AG10803 (cell line): Measurements from ENCODE around the gene IER5L.
A peak's percentile ranks its signal among the peaks of the same experiment; 100 is the strongest.

Experiments used
- DNase-seq: peaks from one replicate; pipeline ENCODE4 v3.0.0; 2010; ENCODE audit warnings: low read depth
- H3K4me3 ChIP-seq: 2 replicates; pipeline ENCODE4 v1.5.1; 2011; ENCODE audit warnings: mild to moderate bottlenecking, low read length, control low read depth
- TF ChIP-seq, protein P1 (sequence below): conservative IDR thresholded peaks from 2 replicates; pipeline ENCODE4 v1.5.1; 2011; ENCODE audit warnings: mild to moderate bottlenecking, low read length, control low read depth, inconsistent platforms

IER5L gene

GRCh38 chr9:129150672-129151211 is 27.3 kb downstream of the IER5L start:
- TF ChIP-seq, protein P1, sequence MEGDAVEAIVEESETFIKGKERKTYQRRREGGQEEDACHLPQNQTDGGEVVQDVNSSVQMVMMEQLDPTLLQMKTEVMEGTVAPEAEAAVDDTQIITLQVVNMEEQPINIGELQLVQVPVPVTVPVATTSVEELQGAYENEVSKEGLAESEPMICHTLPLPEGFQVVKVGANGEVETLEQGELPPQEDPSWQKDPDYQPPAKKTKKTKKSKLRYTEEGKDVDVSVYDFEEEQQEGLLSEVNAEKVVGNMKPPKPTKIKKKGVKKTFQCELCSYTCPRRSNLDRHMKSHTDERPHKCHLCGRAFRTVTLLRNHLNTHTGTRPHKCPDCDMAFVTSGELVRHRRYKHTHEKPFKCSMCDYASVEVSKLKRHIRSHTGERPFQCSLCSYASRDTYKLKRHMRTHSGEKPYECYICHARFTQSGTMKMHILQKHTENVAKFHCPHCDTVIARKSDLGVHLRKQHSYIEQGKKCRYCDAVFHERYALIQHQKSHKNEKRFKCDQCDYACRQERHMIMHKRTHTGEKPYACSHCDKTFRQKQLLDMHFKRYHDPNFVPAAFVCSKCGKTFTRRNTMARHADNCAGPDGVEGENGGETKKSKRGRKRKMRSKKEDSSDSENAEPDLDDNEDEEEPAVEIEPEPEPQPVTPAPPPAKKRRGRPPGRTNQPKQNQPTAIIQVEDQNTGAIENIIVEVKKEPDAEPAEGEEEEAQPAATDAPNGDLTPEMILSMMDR, result no peak
- no peak overlapping the region for H3K4me3 ChIP-seq
- DNase-seq, result no peak

DNA sequence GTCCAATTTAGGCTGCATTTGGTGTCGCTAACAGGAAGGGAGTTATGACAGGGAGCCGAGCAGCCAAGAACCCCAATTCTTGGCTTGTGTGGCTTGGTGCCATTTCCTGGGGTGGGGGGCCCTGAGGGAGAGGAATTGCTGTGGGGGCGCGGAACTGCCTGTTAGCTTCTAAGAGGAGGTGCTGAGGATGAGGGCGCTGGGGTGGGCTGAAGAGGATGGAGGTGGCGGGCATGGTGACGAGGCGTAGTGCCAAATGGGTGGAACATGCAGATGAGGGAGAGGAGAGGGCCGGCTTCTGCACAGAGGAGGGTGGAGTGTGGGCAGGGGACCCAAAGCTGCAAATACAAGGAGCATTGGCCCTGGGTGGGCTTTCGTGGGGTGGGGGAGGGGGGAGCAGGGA is 27.9 kb downstream of the IER5L start:
- no peak for DNase-seq
- TF ChIP-seq, protein P1, result no peak
- no peak overlapping the region for H3K4me3 ChIP-seq

- TF ChIP-seq, protein P1, result no peak
- no peak overlapping the region for H3K4me3 ChIP-seq
- no peak for DNase-seq
Observed at GRCh38 chr9:129149442-129149841, 28.6 kb downstream of the IER5L start.

DNA sequence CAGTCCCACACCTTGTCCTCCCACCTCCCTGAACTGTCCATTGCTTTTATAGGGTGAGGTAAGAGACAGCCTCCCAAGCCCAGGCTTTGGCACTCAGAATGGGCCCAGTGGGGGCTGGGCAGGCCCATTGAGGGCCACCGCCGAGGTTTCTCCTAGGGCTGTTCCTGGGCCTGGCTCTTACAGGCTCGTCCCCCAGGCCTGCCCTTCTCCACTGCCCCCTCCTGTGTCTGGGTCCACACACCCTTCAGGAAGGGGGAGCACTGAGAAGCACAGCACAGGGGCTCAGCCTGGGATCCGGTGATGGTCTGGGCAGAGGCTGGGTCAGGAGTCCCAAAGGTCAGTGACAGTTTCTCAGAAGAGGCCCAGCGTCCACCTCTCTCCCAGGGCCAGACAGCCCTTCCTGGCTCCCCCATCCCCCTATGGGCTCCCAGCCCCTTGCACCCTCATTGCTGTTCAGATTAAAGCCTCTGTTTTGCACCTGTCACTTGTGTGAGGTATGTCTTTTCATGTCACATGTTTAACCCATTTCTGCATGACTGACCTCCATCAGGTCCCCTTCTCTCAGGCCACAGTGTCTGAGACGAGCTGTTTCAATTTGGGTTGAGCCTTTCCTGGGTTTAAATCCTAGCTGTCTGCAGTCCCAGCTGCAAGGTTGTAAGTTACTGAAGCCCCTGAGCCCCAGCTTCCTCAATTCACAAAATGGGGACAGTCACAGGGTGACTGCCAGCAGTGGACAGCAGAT is 29.4 kb downstream of the IER5L start:
- DNase-seq, result no peak
- TF ChIP-seq, protein P1, result no peak
- H3K4me3 ChIP-seq, result no peak overlapping the region

- TF ChIP-seq, protein P1, result no peak
- DNase-seq, result peak; percentile 77
Observed at GRCh38 chr9:129146441-129146941, 31.6 kb downstream of the IER5L start.

DNA sequence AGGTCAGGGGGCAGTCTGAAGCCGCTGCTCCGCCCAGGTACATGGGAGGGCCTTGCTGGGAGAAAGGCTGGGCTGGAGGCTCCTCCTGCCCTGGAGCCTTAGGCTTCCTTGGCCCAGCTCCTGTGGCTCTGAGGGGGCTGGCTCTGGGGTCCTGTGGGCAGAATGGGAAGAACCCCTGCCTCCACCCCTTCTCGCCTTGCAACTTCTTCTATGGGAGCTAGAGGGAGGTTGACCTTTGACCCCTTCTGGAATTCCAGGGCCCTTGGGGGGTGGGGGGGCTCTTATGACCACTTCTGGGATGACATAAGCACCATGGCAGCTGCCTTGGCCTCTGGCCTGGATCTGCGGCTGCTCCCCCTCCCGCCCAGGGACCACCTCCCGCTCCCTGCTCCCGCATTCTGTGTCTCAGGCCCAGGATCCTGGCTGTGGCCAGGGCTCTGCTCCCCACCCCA is 32.2 kb downstream of the IER5L start:
- peak; percentile 93 for DNase-seq
- TF ChIP-seq, protein P1, result peak; percentile 16; the same call in 1 of the 2 replicates
- no peak overlapping the region for H3K4me3 ChIP-seq

More at GRCh38 chr9:129146441-129146941, 31.6 kb downstream of the IER5L start:
- no peak overlapping the region for H3K4me3 ChIP-seq

- no peak for DNase-seq
- no peak overlapping the region for H3K4me3 ChIP-seq
- TF ChIP-seq, protein P1, result no peak
Observed at GRCh38 chr9:129145316-129145715, 32.7 kb downstream of the IER5L start.
